ENCODE data around the gene GATAD2A. TPM values are rescaled to one million over a fixed set of nuclear protein-coding genes. Genes with fewer than 3 reads are reported as not detected.
A peak's percentile ranks its signal among the peaks of the same experiment; 100 is the strongest.

GATAD2A gene
- total RNA-seq, 1 experiment from 2014 or later: 99.6 TPM

- ChIA-PET POLR2A (interaction anchor here (0.6 kb wide), 1 partner anchor 1224 kb away, joined by 4 read pairs; no protein-coding TSS in a partner anchor), CTCF (interaction anchor here (0.7 to 1.6 kb wide), 3 partner anchors 9 to 91 kb away, joined by 3 read pairs; partner anchors contain the start of gene GMIP)
- Histone ChIP-seq H3K36me3 (ENCODE audit: control insufficient read depth, insufficient read depth, low read length) (no peaks in the 10 kb centered on the region), H3K9me3 (ENCODE audit: control insufficient read depth, insufficient read depth, low read depth, low read length) (no peaks in the 10 kb centered on the region), H3K27me3 (ENCODE audit: control insufficient read depth, insufficient read depth, low read length) (no peaks in the 10 kb centered on the region), H3K27ac (ENCODE audit: low read length) (no peak overlapping the region), H3K4me3 (ENCODE audit: low read depth in 2 of 2, low read length in 2 of 2) (no peak overlapping the region), H3K4me1 (ENCODE audit: control insufficient read depth, insufficient read depth, low read length) (no peaks in the 10 kb centered on the region)
- ATAC-seq (peak; percentile 81), DNase-seq (ENCODE audit: low read depth, low spot score) (no peak)
- no TSS peak for BruUV-seq (replicated peaks)
- in situ Hi-C loops (cut with HindIII; ENCODE audit: low pct_unique_long_range_greater_than_20kb, low sequenced_read_pairs): no loop called here
- intact Hi-C loops (cut with micrococcal nuclease; ENCODE audit: unreplicated experiment): no loop called here
- TF ChIP-seq, protein P1, sequence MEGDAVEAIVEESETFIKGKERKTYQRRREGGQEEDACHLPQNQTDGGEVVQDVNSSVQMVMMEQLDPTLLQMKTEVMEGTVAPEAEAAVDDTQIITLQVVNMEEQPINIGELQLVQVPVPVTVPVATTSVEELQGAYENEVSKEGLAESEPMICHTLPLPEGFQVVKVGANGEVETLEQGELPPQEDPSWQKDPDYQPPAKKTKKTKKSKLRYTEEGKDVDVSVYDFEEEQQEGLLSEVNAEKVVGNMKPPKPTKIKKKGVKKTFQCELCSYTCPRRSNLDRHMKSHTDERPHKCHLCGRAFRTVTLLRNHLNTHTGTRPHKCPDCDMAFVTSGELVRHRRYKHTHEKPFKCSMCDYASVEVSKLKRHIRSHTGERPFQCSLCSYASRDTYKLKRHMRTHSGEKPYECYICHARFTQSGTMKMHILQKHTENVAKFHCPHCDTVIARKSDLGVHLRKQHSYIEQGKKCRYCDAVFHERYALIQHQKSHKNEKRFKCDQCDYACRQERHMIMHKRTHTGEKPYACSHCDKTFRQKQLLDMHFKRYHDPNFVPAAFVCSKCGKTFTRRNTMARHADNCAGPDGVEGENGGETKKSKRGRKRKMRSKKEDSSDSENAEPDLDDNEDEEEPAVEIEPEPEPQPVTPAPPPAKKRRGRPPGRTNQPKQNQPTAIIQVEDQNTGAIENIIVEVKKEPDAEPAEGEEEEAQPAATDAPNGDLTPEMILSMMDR (IDR thresholded peaks at IDR 0.05): peak; percentile 78
- TF ChIP-seq, protein P2, sequence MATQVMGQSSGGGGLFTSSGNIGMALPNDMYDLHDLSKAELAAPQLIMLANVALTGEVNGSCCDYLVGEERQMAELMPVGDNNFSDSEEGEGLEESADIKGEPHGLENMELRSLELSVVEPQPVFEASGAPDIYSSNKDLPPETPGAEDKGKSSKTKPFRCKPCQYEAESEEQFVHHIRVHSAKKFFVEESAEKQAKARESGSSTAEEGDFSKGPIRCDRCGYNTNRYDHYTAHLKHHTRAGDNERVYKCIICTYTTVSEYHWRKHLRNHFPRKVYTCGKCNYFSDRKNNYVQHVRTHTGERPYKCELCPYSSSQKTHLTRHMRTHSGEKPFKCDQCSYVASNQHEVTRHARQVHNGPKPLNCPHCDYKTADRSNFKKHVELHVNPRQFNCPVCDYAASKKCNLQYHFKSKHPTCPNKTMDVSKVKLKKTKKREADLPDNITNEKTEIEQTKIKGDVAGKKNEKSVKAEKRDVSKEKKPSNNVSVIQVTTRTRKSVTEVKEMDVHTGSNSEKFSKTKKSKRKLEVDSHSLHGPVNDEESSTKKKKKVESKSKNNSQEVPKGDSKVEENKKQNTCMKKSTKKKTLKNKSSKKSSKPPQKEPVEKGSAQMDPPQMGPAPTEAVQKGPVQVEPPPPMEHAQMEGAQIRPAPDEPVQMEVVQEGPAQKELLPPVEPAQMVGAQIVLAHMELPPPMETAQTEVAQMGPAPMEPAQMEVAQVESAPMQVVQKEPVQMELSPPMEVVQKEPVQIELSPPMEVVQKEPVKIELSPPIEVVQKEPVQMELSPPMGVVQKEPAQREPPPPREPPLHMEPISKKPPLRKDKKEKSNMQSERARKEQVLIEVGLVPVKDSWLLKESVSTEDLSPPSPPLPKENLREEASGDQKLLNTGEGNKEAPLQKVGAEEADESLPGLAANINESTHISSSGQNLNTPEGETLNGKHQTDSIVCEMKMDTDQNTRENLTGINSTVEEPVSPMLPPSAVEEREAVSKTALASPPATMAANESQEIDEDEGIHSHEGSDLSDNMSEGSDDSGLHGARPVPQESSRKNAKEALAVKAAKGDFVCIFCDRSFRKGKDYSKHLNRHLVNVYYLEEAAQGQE (IDR thresholded peaks at IDR 0.05; ENCODE audit: insufficient read depth in 1 of 2, low read depth in 2 of 2, low read length in 1 of 2): no peak
Measured at GRCh38 chr19:19552798-19553197, 147.3 kb downstream of the GATAD2A start.

- no TSS peak for BruUV-seq (replicated peaks)
- DNase-seq (ENCODE audit: low read depth, low spot score): no peak
- TF ChIP-seq POLR2AphosphoS5 (IDR thresholded peaks at IDR 0.05; ENCODE audit: low read depth, low read length): no peak
- TF ChIP-seq SIN3A (IDR thresholded peaks at IDR 0.05; ENCODE audit: borderline replicate concordance, insufficient read depth, low read depth, low read length): no peak
- no peak for TF ChIP-seq TCF7L2 (IDR thresholded peaks at IDR 0.05; ENCODE audit: low read depth, low read length)
- TF ChIP-seq, protein P1 (IDR thresholded peaks at IDR 0.05): no peak
- TF ChIP-seq, protein P2 (IDR thresholded peaks at IDR 0.05; ENCODE audit: insufficient read depth in 1 of 2, low read depth in 2 of 2, low read length in 1 of 2): no peak
- Histone ChIP-seq H3K9me3 (ENCODE audit: control insufficient read depth, insufficient read depth, low read depth, low read length) (no peaks in the 10 kb centered on the region), H3K4me3 (ENCODE audit: low read depth in 2 of 2, low read length in 2 of 2) (no peak overlapping the region), H3K27ac (ENCODE audit: low read length) (no peak overlapping the region), H3K36me3 (ENCODE audit: control insufficient read depth, insufficient read depth, low read length) (no peaks in the 10 kb centered on the region), H3K27me3 (ENCODE audit: control insufficient read depth, insufficient read depth, low read length) (no peaks in the 10 kb centered on the region), H3K4me1 (ENCODE audit: control insufficient read depth, insufficient read depth, low read length) (no peaks in the 10 kb centered on the region)
- no peak for ATAC-seq
- POLR2A ChIA-PET: no interaction called here
- intact Hi-C loops (cut with micrococcal nuclease; ENCODE audit: unreplicated experiment): no loop called here
- in situ Hi-C loops (cut with HindIII; ENCODE audit: low pct_unique_long_range_greater_than_20kb, low sequenced_read_pairs): no loop called here
- CTCF ChIA-PET: interaction anchor here (0.7 to 1.2 kb wide), 3 partner anchors 8 to 24 kb away, joined by 3 to 9 read pairs (median 3); no protein-coding TSS in a partner anchor
Measured at GRCh38 chr19:19553670-19554069, 148.2 kb downstream of the GATAD2A start.

Data from Panc1 (cell line).